ENCODE measurements around the gene SOCS1.

Gene SOCS1

DNA sequence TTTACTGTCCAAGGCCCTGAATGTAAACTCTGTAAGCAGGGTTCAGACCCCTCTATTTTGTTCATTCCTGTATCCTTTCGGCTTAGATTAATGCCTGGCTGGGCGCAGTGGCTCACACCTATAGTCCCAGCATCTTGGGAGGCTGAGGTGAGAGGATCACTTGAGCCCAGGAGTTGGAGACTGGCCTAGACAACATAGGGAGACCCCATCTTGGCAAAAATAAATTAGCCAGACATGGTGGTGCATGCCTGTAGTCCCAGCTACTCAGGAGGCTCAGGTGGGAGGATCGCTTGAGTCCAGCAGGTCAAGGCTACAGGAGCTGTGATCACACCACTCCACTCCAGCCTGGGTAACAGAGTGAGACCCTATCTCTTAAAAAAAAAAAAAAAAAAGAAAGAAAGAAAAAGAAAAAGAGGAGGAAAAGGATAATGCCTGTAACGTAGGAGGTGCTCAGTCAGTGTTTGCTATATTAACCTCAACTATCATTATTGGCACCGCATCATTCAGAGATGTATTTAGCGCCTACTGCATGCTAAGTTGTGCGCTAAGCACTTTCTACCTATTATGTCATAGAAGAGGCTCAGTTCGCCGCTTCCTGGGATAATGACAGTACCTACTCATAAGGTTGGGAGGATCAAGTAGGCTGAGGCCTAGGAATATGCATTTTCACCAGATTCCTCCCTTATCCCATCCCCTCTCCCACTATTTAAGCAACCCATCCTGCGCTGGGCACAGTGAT, 5.0 kb downstream of the SOCS1 start:
- no peak for DNase-seq (ENCODE audit: low read depth, low spot score)
- H3K4me3 ChIP-seq (ENCODE audit: low read length), result no peak overlapping the region

DNA sequence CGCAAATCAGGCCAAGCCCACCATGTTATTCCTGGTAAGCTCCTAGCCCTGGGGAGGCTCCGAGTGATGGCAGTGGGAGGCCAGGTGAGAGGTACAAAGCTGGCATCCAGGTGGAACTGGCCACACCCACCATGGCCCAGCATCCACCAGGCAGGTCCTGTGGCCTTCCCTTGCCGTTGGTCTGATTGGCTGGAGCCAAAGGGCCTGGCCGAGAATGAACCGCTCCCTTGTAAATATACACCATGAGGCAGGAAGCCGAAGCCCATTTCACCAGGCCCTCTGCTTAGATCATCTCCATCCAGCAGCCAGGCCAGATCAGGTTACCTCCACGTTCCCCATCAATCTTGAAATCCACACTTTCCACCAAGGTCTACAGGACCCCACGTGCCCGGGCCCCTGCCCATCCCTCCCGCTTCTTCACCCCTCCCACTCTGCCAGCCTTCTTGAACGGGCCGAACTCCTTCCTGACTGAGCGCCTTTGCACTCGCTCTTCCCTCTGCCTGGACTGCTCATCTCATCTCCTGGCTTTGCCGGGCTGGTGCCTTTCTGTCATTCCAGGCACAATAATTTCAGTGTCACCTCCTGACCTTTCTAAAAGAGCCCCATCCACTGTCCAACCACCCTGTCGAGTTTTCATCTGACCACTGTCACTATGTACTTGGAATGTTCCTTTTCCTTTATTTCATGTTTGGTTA, 5.8 kb downstream of the SOCS1 start:
- DNase-seq (ENCODE audit: low read depth, low spot score), result no peak

DNA sequence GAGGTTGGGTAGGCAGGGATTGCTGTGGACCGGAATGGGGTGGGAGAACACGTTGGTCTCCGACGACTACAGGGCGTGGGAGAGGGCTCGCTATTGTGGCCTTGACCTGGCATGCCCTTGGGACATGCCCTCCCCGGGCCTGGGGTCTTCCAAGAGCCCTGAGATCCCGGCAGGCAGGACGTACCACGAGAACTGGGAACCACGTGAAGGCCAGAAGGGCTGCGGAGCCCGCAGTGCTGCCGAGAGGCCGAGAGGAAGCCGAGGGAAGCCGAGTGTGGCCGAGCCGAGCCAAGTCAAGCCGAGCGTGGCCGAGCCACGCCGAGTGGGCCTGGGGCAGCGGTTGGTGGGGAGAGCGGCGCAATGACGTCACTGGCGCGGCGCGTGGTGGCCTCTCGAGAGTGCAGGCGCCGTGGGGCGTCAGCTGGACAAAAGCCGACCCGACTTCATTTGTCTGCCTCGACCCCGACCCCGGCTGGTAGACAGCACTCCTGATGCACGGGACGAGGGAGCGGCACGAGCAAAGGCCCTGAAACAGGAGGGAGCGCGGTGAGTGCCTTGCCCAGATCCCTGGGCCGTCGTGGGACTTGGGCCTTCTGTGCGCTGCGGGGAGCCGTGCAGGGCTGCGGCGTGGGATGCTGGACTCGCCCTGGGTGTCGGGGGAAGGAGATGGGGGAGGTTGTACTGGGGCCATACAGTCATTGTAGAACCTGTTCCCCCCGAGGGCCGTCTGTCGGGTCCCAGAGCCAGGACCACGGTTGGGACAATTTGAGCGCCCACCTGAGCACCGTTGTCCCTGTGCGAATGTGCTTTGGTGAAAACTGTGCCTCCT, 6.6 kb downstream of the SOCS1 start:
- no peak for DNase-seq (ENCODE audit: low read depth, low spot score)
- H3K4me3 ChIP-seq (ENCODE audit: low read length), result no peak overlapping the region

More for the DNA sequence above, 5.8 kb downstream of the SOCS1 start:
- no peak overlapping the region for H3K4me3 ChIP-seq (ENCODE audit: low read length)

DNA sequence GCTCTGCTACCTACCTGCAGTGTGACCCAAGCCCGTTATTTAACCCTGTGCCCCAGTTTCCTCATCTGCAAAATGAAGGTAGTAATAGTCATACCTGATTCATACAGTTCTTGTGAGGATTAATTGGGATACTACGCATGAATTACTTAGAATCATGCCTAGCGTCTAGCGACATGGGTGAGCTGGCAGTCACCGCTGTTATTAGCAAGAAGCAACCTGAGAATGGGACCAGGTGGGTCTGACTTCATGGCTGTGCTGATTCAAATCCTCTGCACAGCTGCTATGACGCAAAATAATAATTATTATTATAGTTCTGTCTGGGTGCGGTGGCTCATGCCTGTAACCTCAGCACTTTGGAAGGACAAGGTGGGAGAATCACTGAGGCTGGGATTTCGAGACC, 7.9 kb downstream of the SOCS1 start:
- H3K4me3 ChIP-seq (ENCODE audit: low read length), result no peak overlapping the region
- DNase-seq (ENCODE audit: low read depth, low spot score), result no peak

DNA sequence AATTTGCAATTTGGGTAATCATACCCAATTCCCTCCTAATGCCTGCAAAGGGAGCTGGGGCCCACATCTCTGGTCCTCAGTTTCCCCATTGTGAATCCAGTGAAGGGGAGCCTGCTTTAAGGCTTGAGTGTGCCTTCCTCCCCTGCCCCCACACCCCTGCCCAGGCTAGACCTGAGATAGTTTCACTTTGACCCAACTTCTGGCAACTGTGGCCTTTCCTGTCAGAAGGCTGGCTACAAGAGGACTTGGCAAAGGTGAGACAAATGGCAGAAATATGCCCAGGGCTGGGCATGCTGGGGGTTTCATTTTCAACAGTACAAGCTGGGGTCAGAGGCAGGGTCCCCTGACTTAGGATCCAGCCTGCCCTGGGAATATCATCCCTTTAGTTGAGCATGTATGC, 10.0 kb downstream of the SOCS1 start:
- DNase-seq (ENCODE audit: low read depth, low spot score), result no peak
- H3K4me3 ChIP-seq (ENCODE audit: low read length), result no peak overlapping the region

DNA sequence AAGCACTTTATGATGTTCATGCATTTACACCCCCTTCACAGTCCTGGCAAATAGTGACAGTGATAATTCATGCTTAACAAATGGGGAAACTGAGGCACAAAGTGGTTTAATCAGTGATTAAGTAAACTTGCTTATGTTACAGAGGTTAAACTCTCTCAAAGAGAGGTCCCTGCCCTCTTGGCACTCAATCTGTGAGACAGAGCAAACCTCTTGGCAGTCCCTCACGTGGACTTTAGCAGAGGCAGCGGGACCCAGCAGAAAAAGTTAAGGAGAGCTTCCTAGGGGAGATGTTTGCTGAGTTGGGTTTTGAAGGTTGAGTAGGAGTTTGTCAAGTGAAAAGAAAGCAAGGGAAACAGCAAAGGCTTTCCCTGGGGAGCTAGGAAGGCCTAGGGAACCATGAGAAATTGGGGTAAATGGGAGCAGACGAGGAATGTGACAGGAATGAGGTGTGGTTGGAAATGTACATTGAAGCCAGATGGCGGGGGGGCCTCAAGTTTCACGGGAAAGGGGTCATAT, 10.7 kb downstream of the SOCS1 start:
- DNase-seq (ENCODE audit: low read depth, low spot score), result no peak
- H3K4me3 ChIP-seq (ENCODE audit: low read length), result no peak overlapping the region

DNA sequence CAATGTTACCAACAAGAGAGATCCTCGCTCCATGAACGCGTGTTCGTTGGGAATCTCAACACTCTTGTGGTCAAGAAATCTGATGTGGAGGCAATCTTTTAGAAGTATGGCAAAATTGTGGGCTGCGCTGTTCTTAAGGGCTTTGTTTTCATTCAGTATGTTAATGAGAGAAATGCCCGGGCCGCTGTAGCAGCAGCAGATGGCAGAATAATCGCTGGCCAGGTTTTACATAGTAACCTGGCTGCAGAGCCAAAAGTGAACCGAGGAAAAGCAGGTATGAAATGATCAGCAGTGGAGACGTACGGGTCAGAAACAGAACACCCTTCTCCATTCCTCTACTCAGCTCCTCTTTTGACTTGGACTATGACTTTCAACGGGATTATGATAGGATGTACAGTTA, 13.3 kb downstream of the SOCS1 start:
- DNase-seq (ENCODE audit: low read depth, low spot score), result no peak

DNA sequence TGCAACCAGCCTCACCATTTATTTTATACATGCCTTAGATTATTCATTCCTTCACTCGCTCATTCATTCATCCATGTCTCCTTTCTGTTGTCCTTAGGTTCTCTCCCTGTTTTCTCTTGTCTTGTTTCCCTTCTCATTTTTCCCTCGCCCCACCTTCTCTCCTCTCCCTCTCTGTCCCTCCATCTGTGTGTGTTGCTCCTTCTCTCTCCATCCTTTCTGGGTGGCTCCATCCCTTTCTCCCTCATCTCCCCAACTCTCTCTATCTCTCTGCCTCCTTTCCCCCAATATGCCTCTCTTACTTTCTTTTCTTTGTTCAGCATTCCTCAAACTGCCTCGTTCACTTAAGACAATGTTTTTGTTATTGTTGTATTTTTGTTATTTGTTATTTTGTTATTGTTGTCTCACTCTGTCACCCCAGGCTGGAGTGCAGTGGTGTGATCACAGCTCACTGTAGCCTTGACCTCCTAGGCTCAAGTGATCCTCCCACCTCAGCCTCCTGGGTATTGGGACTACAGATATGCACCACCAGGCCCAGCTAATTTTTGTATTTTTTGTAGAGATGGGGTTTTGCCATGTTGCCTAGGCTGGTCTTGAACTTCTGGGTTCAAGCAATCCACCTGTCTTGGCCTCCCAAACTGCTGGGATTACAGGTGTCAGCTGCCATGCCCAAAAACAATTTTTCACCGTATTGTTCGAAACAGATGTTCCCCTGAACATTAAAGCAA, 14.4 kb downstream of the SOCS1 start:
- no peak for DNase-seq (ENCODE audit: low read depth, low spot score)
- H3K4me3 ChIP-seq (ENCODE audit: low read length), result no peak overlapping the region

More for the DNA sequence above, 13.3 kb downstream of the SOCS1 start:
- no peak overlapping the region for H3K4me3 ChIP-seq (ENCODE audit: low read length)

DNA sequence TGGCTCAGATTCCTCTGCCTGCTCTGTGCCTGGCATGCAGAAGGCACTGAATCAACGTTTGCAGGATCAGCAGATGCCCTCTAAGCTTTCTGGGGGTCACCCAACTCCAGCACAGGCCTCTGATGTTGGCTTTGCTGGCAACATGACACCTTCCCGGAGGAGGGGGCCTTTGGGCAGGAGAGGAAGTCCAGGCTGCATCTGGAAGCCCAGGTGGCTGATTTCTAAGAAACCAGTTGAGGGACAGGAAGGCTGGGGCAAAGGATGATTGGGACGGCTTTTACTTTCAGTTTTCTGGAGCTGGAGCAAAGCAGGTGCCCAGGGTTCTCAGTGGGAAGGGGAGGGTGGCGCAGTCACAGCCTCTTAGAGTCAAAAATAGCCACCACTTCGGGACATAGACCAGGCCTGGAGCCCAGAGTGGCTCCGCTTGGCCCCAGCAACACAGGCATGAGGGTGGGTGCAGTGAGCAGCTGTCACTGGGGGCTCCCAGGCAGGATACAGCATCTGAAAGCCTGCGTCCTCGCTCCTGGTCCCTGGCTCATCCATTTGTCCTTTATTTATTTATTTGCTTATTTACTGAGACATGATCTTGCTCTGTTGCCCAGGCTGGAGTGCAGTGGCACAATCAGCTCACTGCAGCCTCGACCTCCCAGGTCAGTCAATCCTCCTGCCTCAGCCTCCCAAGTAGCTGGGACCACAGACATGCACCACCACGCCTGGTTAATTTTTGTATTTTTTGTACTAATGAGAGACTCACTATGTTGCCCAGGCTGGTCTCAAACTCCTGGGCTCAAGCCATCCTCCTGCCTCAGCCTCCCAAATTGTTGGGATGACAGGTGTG, 15.1 kb downstream of the SOCS1 start:
- DNase-seq (ENCODE audit: low read depth, low spot score), result peak; percentile 59
- H3K4me3 ChIP-seq (ENCODE audit: low read length), result no peak overlapping the region; the same call in 1 of the 2 replicates

DNA sequence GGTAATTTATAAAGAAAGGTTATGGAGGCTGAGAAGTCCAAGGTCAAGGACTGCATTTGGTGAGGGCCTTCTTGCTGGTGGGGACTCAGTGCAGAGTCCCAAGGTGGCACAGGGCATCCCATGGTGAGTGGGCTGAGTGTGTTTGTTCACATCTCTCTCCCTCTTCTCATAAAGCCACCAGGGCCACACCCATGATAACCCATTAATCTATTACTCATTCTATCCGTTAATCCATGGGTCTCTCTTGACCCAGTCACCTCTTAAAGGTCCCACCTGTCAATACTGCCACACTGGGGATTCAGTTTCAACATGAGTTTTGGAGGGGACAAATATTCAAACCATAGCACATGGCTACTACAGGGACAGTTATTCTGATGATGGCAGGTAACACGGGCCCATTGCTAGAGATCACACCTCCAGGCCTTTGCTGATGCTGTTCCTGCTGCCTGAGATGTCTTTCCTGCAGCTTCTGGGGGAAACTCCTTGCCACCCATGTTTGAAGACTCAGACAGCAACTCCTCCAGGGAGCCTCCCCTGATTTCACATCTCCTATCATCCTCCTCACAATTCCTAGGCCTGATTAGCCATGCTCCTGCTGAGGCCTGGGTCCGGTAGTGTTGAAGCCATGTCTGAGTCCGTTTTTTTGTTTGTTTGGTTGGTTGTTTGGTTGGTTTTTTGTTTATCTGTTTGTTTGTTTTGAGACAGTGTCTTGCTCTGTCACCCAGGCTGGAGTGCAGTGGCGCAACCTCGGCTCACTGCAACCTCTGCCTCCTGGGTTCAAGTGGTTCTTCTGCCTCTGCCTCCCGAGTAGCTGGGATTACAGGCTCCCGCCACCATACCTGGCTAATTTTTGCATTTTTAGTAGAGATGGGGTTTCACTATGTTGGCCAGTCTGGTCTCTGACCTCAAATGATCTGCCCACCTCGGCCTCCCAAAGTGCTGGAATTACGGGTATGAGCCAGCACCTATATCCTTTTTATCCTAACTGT, 16.1 kb downstream of the SOCS1 start:
- DNase-seq (ENCODE audit: low read depth, low spot score), result no peak
- no peak overlapping the region for H3K4me3 ChIP-seq (ENCODE audit: low read length)

DNA sequence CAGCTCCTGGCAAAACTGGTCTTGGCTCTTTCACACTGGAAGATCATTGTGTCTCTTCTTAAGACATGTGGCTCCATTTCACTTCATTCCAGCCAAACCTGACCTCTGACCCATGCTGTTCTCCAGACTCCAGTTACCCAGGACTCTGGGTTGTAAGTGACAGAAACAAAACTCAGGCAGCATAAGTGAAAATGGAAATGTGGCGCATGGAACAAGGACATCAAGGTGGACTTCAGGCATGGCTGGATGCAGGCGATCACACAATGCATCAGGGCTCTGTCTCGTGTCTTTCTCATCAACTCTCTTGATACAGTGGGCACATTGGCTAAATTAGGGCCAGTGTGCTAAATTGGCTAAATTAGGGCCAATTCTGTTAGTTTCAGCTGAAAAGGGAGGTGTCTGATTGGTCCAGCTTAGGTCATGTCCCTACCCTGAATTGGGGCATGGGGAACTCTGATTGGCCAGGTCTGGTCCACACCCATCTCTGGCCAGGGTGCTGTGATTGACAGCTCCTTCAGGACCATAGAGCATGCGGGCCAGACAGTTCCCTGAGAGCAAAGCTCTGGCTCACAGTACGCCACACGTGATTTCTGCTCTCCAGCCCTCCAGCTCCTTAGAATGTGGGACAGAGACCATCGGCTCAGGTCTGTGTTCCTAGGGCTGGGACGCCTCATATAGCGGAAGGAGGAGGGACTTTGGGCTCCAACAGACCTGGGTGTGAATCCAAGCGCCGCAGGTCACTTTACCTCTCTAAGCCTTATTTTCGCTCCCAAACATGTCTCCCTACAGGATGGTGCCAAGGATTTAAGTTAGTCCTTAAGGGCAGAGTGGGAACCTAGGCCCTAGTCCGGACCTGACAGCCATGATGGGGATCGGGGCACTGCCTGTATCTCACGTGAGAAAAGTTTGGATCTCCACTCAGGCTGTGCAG, 17.5 kb downstream of the SOCS1 start:
- H3K4me3 ChIP-seq (ENCODE audit: low read length), result no peak overlapping the region
- no peak for DNase-seq (ENCODE audit: low read depth, low spot score)

DNA sequence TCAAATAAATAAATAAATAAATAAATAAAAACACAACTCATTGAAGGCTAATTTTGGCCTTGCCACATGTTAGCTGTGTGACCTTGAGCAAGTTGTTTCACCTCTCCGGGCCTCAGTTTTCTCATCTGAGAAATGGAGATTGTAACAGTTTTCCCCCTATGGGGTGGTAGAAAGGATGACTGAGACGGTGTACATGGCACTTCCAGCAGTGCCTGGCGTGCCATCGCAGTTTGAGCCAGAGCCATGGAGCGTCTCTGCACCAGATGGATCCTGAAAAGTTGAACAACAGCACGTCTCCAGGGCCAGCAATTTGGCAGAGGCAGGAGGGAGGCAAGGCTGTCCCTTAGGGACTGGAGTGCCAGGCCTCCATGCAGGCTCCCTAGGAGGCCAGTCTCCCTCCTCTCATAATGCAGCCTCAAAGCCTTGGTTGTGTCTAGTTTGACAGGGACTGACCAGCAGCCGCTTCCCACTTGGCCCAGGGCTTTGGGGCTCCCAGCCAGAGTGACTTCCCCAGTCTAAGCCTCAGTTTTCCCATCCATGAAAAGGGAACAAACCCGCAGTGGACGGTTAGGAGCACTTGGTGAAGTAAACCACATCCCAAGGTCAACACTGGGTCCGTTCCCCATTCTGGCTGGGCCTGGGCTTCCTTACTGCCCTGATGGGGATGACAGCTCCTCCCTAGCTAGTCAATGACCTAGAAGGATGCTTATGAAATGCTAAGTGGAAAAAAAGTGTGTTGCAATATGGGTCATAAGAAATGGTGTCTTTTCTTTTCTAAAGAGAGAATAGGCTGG, 19.3 kb downstream of the SOCS1 start:
- no peak overlapping the region for H3K4me3 ChIP-seq (ENCODE audit: low read length)
- no peak for DNase-seq (ENCODE audit: low read depth, low spot score)

DNA sequence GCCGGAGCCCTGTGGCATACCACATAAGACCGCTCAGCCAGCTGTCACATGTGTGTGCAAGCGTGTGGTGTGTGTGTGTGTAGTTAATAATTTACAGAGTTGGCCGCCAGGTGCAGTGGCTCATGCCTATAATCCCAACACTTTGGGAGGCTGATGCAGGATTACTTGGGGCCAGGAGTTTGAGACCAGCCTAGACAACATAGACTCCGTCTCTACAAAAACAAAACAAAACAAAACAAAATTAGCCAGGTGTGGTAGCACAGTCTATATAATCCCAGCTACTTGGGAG, 20.4 kb downstream of the SOCS1 start:
- no peak for DNase-seq (ENCODE audit: low read depth, low spot score)
- H3K4me3 ChIP-seq (ENCODE audit: low read length), result no peak overlapping the region

DNA sequence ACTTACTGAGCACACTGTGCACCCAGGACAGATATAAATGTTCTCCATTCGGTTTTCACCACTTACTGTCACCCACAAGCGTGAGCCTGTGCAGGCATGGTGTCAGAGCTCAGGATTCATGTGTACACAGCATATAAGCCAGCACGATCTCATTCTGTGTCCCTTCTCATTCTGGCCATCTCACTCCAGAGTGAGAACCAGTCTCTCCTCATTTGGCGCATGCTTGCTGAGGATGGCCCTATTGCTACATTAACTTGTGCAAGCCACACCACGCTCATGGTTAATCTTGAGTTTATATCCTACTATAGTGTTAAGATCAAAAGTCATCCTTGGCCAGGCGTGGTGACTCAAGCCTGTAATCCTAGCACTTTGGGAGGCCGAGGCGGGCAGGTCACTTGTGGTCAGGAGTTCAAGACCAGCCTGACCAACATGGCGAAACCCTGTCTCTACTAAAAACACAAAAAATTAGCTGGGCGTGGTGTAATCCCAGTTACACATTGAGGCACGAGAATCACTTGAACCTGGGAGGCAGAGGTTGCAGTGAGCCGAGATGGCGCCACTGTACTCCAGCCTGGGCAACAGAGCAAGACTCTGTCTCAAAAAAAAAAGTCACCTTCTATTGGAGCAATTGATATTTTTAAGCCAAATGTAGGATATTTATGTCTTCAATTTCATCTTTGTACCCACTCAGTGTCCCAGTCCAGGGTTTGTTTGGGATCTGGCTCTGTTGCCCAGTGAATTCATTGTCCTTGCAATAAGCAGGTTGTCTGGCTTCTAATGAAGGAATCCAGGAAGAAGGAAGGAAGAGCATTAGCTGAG, 20.9 kb downstream of the SOCS1 start:
- no peak for DNase-seq (ENCODE audit: low read depth, low spot score)

More for the DNA sequence above, 20.9 kb downstream of the SOCS1 start:
- no peak overlapping the region for H3K4me3 ChIP-seq (ENCODE audit: low read length)

Measured in Jurkat, Clone E6-1 (cell line).